Vagina (tissue), 2 donors: ENCODE results near the gene PTPRE.

ENCODE experiments used
- CTCF ChIP-seq, 3 experiments: fragments of 450-650 bp in 2 of 3; fragments of 200-600 bp in 1 of 3; sonication (generic) in 1 of 3; IDR thresholded peaks; one replicate each; pipeline ENCODE4 v1.5.1; 2017 to 2019; ENCODE audit warnings: antibody characterized with exemption in 3 of 3, mild to moderate bottlenecking in 2 of 3, moderate library complexity in 2 of 3
- POLR2A ChIP-seq, 2 donors: fragments of 450-650 bp; IDR thresholded peaks; one replicate each; pipeline ENCODE4 v1.6.1; 2017; ENCODE audit warnings: antibody characterized with exemption in 2 of 2, mild to moderate bottlenecking in 2 of 2, moderate library complexity in 2 of 2
- POLR2AphosphoS5 ChIP-seq, 2 donors: sonication (generic); formaldehyde crosslinking; IDR thresholded peaks; one replicate each; pipeline ENCODE4 v1.9.0; 2017; ENCODE audit warnings: antibody characterized with exemption in 2 of 2, mild to moderate bottlenecking in 2 of 2, low read depth in 1 of 2; ENCODE audit not compliant: insufficient read depth in 1 of 2

- no peak for TF ChIP-seq CTCF (IDR thresholded peaks at IDR 0.05)
- no peak for TF ChIP-seq POLR2A (IDR thresholded peaks at IDR 0.05)
- no peak for TF ChIP-seq POLR2AphosphoS5 (IDR thresholded peaks at IDR 0.05; ENCODE audit: insufficient read depth in 1 of 2, low read depth in 1 of 2)
Measured at GRCh38 chr10:127978481-127978880, 71.6 kb downstream of the PTPRE start.
